GM19193 (cell line): ENCODE measurements around the gene ZFAND5.

Experiments used
- POLR2A ChIP-seq: IDR thresholded peaks from 4 replicates; pipeline ENCODE4 v1.6.1; 2011; ENCODE audit not compliant: insufficient read depth, insufficient read length; ENCODE audit errors: extremely low read depth

ZFAND5 gene

DNA sequence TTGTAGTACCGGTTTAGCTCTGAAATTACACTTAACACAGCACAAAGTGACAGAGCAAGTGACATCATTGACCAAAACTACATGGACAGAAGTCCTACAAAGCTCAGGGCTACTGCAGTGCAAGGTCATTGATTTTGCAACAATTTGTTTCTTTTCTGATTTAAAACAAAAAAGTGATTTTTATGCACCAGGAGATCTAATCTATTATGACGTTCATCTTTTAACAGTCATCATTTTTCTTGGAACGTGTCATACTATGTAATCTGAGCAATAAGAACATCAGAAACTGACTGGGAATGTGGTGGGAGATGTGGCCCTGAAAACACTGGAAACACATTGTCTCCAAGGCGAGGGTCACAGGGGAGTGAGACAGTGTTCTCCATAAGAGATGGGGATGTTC is 17.4 kb upstream of the ZFAND5 start:
- no peak for TF ChIP-seq POLR2A

DNA sequence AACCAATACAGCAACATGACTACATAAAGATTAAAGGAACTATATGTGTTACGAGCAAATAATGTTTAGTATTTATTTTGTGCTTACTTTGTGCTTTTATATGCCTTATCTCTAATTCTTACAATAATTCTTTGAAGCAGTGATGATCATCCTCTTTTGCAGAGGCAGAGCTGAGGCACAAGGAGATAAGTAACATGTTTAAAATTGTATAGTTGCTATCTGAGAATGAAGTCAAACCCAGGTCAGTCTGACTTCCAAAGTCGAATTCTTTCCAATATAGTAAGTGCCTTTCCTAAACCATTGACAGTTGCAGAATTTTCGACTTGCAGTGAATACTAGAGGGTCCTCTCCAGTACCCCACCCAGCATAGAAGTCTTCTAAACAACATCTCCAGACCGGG is 12.0 kb upstream of the ZFAND5 start:
- no peak for TF ChIP-seq POLR2A

DNA sequence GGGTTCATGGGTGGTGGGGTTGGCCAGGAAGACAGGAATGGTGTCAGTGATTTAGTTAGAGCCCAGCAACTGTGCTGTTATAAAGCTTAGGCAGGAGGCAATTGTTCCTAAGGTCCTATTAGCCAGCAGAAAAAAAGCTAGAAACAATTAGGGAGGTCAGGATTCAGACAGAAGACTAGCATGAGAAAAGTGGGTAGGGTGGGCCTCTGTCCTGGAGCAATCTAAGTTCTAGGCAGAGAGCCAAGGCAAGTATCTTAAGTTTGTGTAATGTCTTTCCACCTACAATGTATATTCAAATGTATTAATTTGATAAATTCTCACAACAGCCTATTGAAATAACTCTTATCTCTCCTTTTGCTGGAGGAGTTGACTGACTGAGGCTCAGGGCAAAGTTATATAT is 6.1 kb upstream of the ZFAND5 start:
- no peak for TF ChIP-seq POLR2A

DNA sequence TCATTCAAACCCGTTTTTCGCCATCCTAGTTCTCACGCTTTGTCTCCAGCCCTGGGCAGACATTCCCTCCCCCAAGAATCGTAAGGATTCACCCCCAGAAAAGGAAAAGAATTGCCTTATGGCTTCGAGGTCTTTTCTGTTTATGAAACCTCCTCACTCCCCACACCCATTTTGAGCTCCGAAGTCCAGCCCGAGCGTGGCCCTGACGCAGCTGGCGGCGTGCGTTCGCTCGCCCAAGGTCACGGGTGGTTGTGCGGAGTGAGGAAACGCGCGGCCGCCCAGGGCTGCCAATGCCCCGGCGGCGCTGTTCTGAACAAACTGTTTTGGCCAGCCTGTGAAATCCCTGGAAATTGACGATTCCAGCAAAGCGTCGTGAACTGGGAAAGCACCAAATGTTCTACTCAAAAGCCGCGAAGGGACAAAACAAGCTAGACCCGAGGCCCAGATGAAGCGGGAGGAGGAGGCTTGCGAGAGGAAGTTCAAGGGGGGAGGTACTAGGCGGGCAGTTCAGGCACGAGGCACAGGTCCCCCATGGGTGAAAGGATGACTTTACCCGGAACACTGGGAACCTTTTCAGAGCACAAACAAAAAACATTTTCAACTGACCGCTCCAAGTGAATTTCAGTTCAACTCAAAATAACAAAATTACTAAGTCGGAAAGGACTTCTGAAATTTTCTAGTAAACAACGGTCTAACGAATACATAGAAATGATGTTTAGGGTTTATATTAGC is 683 bp upstream of the ZFAND5 start:
- no peak for TF ChIP-seq POLR2A

DNA sequence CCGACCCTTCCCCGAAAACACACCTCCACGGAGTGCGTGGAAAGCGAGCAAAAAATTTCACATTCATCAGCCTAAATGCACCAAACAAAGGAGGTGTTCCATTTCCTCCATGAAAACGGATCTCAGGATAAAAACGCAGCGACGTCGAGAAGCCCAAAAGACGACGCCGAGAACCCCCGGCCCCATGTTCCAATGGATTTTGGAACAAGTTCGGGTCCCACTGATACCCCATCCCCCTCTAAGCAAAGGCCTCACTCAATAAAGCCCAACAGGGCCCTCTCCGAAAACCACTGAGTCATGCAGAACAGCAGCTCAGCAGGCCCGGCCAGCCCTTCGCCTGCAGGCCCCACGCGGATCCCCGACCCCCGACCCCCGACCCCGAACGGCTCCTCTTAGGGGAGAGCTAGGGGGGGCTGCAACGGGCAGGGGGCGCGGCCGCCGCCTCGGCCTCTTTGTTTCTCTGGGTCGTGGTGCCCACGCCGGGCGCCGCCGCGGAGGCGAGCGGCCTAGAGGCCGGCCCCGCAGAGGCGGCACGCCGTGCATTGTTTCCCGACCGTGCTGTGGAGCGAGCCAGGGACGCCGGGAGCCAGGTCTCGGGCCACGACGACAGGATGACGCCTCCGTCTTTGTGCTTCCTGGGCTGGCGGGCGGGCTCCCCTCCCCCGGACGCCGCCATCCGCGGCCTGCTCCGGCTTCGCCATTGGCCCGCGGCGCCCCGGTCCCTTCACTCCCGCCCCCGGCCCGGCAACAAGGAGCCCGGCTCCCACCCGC is 915 bp downstream of the ZFAND5 start:
- TF ChIP-seq POLR2A: peak; percentile 18

DNA sequence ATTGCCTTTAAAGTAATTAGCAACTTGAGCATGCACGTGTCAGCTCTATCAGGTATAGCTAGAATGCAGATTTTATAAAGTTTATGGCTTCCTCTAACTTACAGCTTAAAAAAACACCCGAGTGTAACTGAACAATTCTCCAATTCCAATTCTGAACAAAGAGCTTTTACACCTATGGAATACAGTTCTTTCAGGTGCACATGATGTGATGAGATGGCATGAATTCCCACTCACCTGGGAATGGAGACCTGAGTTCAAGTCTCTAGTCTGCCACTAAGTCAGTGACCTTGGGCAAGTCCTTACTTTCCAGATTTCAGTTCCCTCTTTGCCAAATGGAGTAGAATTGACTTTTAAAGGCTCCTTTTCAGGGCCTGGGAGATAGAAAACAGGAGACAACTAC is 1.8 kb downstream of the ZFAND5 start:
- TF ChIP-seq POLR2A: no peak

DNA sequence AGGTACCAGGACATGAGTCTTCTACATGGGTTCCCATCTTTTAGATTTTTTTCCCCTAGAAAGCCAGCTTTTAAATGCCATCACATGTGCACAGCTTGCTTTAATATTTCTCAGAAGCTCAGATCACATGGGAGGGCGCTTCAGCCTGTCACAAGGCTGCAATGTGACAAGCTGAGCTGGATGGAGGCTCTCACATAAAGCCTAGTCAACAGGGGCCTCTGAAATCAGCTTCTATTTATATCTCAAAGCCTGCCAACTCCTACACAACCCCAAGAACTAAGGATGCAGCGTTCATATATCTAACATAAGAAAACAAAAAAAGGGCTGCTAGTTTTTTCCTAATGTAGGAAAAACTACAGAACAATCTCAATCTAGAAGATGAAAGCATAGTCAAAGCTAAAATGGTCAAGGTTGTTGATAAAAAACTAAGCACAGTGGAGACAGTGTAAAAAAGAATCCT is 2.3 kb downstream of the ZFAND5 start:
- TF ChIP-seq POLR2A: no peak

DNA sequence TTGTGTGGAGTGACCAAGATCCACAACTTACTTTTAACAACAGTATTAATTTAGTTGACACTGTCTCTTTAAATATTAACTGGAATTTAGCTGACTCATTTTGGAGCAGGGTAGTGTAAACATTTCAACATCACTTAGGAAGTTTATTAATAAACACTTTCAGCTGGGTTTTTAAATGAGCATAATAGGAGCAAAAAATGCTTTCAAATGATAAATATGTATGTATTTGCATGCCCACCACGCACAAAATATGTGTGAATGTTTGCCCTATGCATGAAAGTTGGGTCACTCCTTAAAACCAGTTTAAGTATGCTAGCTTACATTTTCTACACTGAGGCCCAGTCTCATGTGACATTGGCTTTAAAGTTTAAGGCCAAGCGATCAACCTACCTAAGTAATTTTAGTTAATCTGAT is 2.9 kb downstream of the ZFAND5 start:
- no peak for TF ChIP-seq POLR2A

DNA sequence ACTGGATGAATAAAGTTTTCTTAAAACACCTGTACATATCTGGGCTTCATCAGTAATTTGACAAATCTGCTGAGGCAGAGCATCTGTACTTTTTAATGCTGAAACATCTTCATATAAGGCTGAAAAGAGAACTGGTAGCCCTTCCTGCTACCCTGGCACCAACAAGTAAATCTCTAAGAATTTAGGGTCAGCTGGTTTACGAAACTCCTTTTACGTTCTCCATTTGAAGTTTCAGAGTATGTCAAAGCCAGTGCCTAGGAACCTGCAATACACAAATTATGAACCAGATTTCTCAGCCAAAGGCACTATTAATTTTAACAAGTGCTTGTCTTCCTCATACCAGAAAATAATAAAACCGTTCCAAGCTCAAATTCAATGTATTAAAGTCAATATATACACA is 3.8 kb downstream of the ZFAND5 start:
- TF ChIP-seq POLR2A: no peak

DNA sequence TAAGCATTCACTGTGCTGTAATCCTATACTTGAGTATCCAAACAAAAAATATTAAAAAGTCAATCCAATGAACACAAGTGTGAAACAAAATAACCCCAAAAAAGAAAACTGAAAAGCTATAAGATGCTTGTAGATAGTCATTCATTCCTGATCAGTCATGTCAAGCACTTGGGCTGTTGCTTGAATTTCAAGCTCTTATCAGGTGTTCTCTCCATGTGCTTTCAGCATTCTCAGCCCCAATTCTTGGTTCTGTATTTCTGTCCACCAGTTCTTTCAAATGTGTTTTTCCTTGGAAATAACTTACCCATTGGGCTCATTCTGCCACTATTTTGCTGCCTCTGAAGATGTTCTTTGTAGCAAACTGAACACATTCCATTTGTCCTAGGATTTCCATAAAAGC is 4.7 kb downstream of the ZFAND5 start:
- no peak for TF ChIP-seq POLR2A

DNA sequence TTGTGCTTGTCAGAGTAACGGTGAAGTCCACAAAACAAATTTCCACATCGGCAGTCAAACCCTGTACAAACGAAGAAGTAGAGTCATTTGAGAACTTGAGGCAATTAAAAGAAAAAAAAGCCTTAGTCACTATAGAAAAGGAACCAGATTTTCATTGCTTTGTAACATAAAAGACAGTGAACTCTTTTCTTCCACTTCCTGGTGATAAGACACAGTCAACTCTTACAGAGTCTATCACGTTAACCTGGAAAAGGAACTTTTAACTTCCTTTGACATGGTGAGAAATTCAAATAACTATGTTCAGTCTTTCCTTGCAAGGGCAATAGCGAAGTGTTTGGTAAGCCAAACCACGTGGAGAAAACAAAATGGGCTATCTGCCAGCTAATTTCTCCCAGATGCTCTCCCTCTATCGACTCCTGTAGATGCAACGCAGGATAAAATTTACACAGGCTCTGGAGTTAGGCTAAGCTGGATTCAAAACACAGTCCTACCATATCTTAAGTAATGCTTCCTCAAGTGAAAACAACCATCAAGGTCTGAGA is 8.9 kb downstream of the ZFAND5 start:
- TF ChIP-seq POLR2A: no peak

DNA sequence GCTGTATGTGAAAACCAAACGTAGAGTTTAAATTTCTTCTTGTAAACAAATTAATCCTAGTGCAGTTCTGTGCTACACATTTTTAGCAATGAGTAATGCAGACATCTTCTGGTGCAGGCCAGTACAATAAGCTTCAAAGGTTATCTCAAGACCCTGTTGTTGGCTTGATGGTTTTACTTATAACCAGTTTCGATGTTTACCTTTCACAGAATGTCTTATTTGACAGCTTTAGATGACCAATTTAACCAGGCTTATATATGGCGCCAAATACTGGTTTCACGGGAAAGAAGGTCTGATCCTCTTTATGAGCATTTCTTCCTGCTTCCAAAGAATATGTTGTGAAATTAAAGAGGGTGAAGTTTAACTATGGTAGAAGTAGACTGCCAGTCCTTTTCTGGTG is 9.9 kb downstream of the ZFAND5 start:
- no peak for TF ChIP-seq POLR2A

DNA sequence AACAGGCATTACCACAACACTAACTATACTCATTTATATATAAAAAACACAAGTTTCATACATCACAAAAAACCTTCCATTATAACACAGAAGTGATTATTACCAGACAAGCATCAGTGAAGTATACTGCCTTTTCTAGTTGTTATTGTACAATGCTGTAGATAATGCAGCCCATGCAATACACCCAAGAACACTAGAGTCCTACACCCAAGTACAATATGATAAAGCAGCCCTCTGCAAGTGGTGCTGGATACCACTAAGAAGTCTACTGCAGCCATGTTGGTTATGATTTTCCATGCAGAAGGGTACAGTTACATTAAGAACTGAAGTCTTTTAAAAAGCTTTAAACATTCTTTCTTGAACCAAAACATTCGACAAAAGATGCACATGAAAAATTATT is 10.3 kb downstream of the ZFAND5 start:
- TF ChIP-seq POLR2A: no peak

DNA sequence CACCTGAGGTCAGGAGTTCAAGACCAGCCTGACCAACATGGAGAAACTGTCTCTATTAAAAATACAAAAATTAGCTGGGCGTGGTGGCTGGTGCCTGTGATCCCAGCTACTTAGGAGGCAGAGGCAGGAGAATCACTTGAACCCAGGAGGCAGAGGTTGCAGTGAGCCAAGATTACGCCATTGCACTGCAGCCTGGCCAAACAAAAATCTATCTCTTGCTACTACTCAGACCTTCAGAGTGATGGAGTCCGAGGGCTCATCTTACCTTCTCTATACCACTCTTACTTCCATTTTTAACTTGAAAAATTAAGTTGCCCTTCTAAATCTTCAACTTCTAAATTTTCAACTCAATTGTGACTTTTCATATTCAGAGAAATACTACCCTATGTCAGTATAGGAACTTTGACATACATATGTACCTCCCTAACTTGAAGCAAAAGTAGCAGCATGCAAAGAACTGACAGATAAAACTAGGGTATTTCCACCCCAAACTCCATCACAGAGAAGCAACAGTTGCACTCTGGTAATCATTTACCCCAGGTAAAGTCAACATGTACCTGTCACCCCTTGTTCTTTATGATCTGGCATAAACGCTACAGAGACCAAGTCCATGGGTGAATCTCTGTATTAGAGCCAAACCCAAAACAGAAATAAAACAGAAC is 11.4 kb downstream of the ZFAND5 start:
- TF ChIP-seq POLR2A: no peak

DNA sequence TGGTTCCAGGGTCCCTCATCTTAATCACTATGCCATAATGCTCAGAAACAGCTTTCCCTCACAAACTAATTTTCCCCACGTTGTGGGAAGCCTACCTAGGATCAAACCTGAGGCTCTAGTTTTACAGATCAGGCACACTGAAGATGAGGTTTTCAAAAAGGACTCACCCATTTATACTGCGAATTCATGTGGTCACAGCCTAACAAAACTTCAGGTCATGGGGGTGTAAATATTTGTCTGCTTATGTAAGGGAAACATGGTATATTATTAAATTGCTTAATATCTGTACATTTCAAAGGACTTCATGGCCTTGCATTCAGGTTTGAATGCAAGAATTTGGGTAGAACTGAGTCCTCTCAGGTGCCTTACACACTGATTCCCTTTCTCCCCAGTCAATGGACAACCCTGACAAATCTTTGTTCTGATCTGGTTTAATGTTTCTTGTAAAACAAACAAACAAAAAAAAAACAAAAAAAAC is 12.1 kb downstream of the ZFAND5 start:
- TF ChIP-seq POLR2A: no peak
